ENCODE data around the gene CD300LF.

Gene CD300LF

GRCh38 chr17:74649909-74650308, 62.8 kb downstream of the CD300LF start:
- no peaks in the 10 kb centered on the region for H3K4me1 ChIP-seq (ENCODE audit: control insufficient read depth in 1 of 2, insufficient read depth in 2 of 2, low read length in 2 of 2)
- peaks cover 14 to 28% of the 10 kb centered on the region in 2 donors for H3K27me3 ChIP-seq (ENCODE audit: control insufficient read depth in 1 of 2, insufficient read depth in 2 of 2, low read length in 2 of 2)

GRCh38 chr17:74647871-74648672, 64.7 kb downstream of the CD300LF start:
- H3K36me3 ChIP-seq (ENCODE audit: control insufficient read depth in 1 of 2, insufficient read depth in 2 of 2, low read length in 2 of 2), result no peaks in the 10 kb centered on the region

More at GRCh38 chr17:74649909-74650308, 62.8 kb downstream of the CD300LF start:
- no peak overlapping the region for H3K27ac ChIP-seq (ENCODE audit: low read depth, low read length)
- H3K36me3 ChIP-seq (ENCODE audit: control insufficient read depth in 1 of 2, insufficient read depth in 2 of 2, low read length in 2 of 2), result no peaks in the 10 kb centered on the region
- H3K9ac ChIP-seq (ENCODE audit: low read depth in 1 of 2, low read length in 2 of 2), result no peak overlapping the region
- no peak overlapping the region for H3K4me3 ChIP-seq (ENCODE audit: low read depth in 1 of 2, low read length in 2 of 2)
- no peaks in the 10 kb centered on the region for H3K9me3 ChIP-seq (ENCODE audit: control insufficient read depth in 1 of 2, low read length in 2 of 2)

GRCh38 chr17:74646231-74646630, 66.5 kb downstream of the CD300LF start:
- H3K9me3 ChIP-seq (ENCODE audit: control insufficient read depth in 1 of 2, low read length in 2 of 2), result no peaks in the 10 kb centered on the region
- H3K9ac ChIP-seq (ENCODE audit: low read depth in 1 of 2, low read length in 2 of 2), result no peak overlapping the region
- no peaks in the 10 kb centered on the region for H3K4me1 ChIP-seq (ENCODE audit: control insufficient read depth in 1 of 2, insufficient read depth in 2 of 2, low read length in 2 of 2)
- no peak overlapping the region for H3K27ac ChIP-seq (ENCODE audit: low read depth, low read length)
- H3K27me3 ChIP-seq (ENCODE audit: control insufficient read depth in 1 of 2, insufficient read depth in 2 of 2, low read length in 2 of 2), result peaks cover 14 to 18% of the 10 kb centered on the region in 2 donors
- H3K4me3 ChIP-seq (ENCODE audit: low read depth in 1 of 2, low read length in 2 of 2), result no peak overlapping the region
- H3K36me3 ChIP-seq (ENCODE audit: control insufficient read depth in 1 of 2, insufficient read depth in 2 of 2, low read length in 2 of 2), result no peaks in the 10 kb centered on the region

More at GRCh38 chr17:74647871-74648672, 64.7 kb downstream of the CD300LF start:
- H3K4me1 ChIP-seq (ENCODE audit: control insufficient read depth in 1 of 2, insufficient read depth in 2 of 2, low read length in 2 of 2), result no peaks in the 10 kb centered on the region
- no peak overlapping the region for H3K9ac ChIP-seq (ENCODE audit: low read depth in 1 of 2, low read length in 2 of 2)
- H3K9me3 ChIP-seq (ENCODE audit: control insufficient read depth in 1 of 2, low read length in 2 of 2), result no peaks in the 10 kb centered on the region
- H3K27me3 ChIP-seq (ENCODE audit: control insufficient read depth in 1 of 2, insufficient read depth in 2 of 2, low read length in 2 of 2), result peaks cover 14 to 30% of the 10 kb centered on the region in 2 donors
- H3K27ac ChIP-seq (ENCODE audit: low read depth, low read length), result no peak overlapping the region
- H3K4me3 ChIP-seq (ENCODE audit: low read depth in 1 of 2, low read length in 2 of 2), result no peak overlapping the region

- Histone ChIP-seq H3K36me3 (ENCODE audit: control insufficient read depth in 1 of 2, insufficient read depth in 2 of 2, low read length in 2 of 2) (no peaks in the 10 kb centered on the region), H3K9ac (ENCODE audit: low read depth in 1 of 2, low read length in 2 of 2) (no peak overlapping the region), H3K4me3 (ENCODE audit: low read depth in 1 of 2, low read length in 2 of 2) (no peak overlapping the region), H3K27ac (ENCODE audit: low read depth, low read length) (no peak overlapping the region), H3K27me3 (ENCODE audit: control insufficient read depth in 1 of 2, insufficient read depth in 2 of 2, low read length in 2 of 2) (peaks cover 5 to 15% of the 10 kb centered on the region in 2 donors), H3K9me3 (ENCODE audit: control insufficient read depth in 1 of 2, low read length in 2 of 2) (no peaks in the 10 kb centered on the region), H3K4me1 (ENCODE audit: control insufficient read depth in 1 of 2, insufficient read depth in 2 of 2, low read length in 2 of 2) (peaks cover 0 to 5% of the 10 kb centered on the region in 2 donors)
These were observed 67.7 kb downstream of the CD300LF start for GRCh38 chr17:74645010-74645409.

- H3K9ac ChIP-seq (ENCODE audit: low read depth in 1 of 2, low read length in 2 of 2), result no peak overlapping the region
- peaks cover 0 to 13% of the 10 kb centered on the region in 2 donors for H3K27me3 ChIP-seq (ENCODE audit: control insufficient read depth in 1 of 2, insufficient read depth in 2 of 2, low read length in 2 of 2)
- H3K9me3 ChIP-seq (ENCODE audit: control insufficient read depth in 1 of 2, low read length in 2 of 2), result no peaks in the 10 kb centered on the region
- peaks cover 0 to 9% of the 10 kb centered on the region in 2 donors for H3K4me1 ChIP-seq (ENCODE audit: control insufficient read depth in 1 of 2, insufficient read depth in 2 of 2, low read length in 2 of 2)
- no peaks in the 10 kb centered on the region for H3K36me3 ChIP-seq (ENCODE audit: control insufficient read depth in 1 of 2, insufficient read depth in 2 of 2, low read length in 2 of 2)
- no peak overlapping the region for H3K4me3 ChIP-seq (ENCODE audit: low read depth in 1 of 2, low read length in 2 of 2)
- no peak overlapping the region for H3K27ac ChIP-seq (ENCODE audit: low read depth, low read length)
These were observed 68.3 kb downstream of the CD300LF start for GRCh38 chr17:74644419-74644818.
